ENCODE measurements around the gene SELENOP. TPM values are rescaled to one million over a fixed set of nuclear protein-coding genes. Genes with fewer than 3 reads are reported as not detected.

The SELENOP gene
- total and polyA plus RNA-seq, 2 experiments from 2014 or later: 3,137 to 5,946 TPM

- TF ChIP-seq CTCF (IDR thresholded peaks at IDR 0.05; ENCODE audit: poor library complexity): no peak
- no peak overlapping the region for H3K27ac ChIP-seq
- no peak overlapping the region for H3K4me2 ChIP-seq
- no peak overlapping the region for H3K4me3 ChIP-seq
- no peaks in the 10 kb centered on the region for H3K4me1 ChIP-seq (ENCODE audit: insufficient read depth)
- H2AFZ ChIP-seq: no peak overlapping the region
- H4K20me1 ChIP-seq (ENCODE audit: insufficient read depth, poor library complexity, severe bottlenecking): no peaks in the 10 kb centered on the region
- DNase-seq (ENCODE audit: low spot score): no peak
- no peaks in the 10 kb centered on the region for H3K79me2 ChIP-seq
- no peaks in the 10 kb centered on the region for H3K9me2 ChIP-seq (replicated peaks; ENCODE audit: insufficient read depth)
- H3K36me3 ChIP-seq (replicated peaks; ENCODE audit: insufficient read depth, low read depth): no peaks in the 10 kb centered on the region
- no peaks in the 10 kb centered on the region for H3K27me3 ChIP-seq
- no peaks in the 10 kb centered on the region for H3K9me3 ChIP-seq (ENCODE audit: low read depth)
These were observed 41.7 kb downstream of the SELENOP start for GRCh38 chr5:42770003-42770402.

- no peak overlapping the region for H3K4me2 ChIP-seq
- DNase-seq (ENCODE audit: low spot score): no peak
- H3K4me3 ChIP-seq: no peak overlapping the region
- WGBS (ENCODE audit: low lambda C conversion rate, missing lambda C conversion rate): 28% methylated on average over 1 of the region's 1 CpG
- no peaks in the 10 kb centered on the region for H4K20me1 ChIP-seq (ENCODE audit: insufficient read depth, poor library complexity, severe bottlenecking)
- no peaks in the 10 kb centered on the region for H3K9me3 ChIP-seq (ENCODE audit: low read depth)
- no peaks in the 10 kb centered on the region for H3K79me2 ChIP-seq
- H3K27me3 ChIP-seq: no peaks in the 10 kb centered on the region
- H2AFZ ChIP-seq: no peak overlapping the region
- no peaks in the 10 kb centered on the region for H3K36me3 ChIP-seq (replicated peaks; ENCODE audit: insufficient read depth, low read depth)
- no peak for TF ChIP-seq EZH2 (IDR thresholded peaks at IDR 0.05; ENCODE audit: borderline replicate concordance)
- TF ChIP-seq CTCF (IDR thresholded peaks at IDR 0.05; ENCODE audit: poor library complexity): no peak
- TF ChIP-seq EZH2phosphoT487 (IDR thresholded peaks at IDR 0.05; ENCODE audit: low read depth, severe bottlenecking, unreplicated experiment): no peak
- H3K27ac ChIP-seq: no peak overlapping the region
- no peaks in the 10 kb centered on the region for H3K4me1 ChIP-seq (ENCODE audit: insufficient read depth)
- no peaks in the 10 kb centered on the region for H3K9me2 ChIP-seq (replicated peaks; ENCODE audit: insufficient read depth)
These were observed 43.6 kb downstream of the SELENOP start for GRCh38 chr5:42768106-42768504.

GRCh38 chr5:42767491-42768105 lies 44.1 kb downstream of the SELENOP start:
- Histone ChIP-seq H3K9me2 (replicated peaks; ENCODE audit: insufficient read depth) (no peaks in the 10 kb centered on the region), H3K4me3 (no peak overlapping the region), H3K4me1 (ENCODE audit: insufficient read depth) (no peaks in the 10 kb centered on the region), H3K36me3 (replicated peaks; ENCODE audit: insufficient read depth, low read depth) (no peaks in the 10 kb centered on the region), H3K4me2 (no peak overlapping the region), H4K20me1 (ENCODE audit: insufficient read depth, poor library complexity, severe bottlenecking) (no peaks in the 10 kb centered on the region), H3K79me2 (no peaks in the 10 kb centered on the region), H3K9me3 (ENCODE audit: low read depth) (no peaks in the 10 kb centered on the region), H3K27me3 (no peaks in the 10 kb centered on the region), H2AFZ (no peak overlapping the region), H3K27ac (no peak overlapping the region)
- DNase-seq (ENCODE audit: low spot score): peak; percentile 49
- WGBS (ENCODE audit: low lambda C conversion rate, missing lambda C conversion rate): 36% methylated on average over 3 of the region's 3 CpGs
- TF ChIP-seq EZH2phosphoT487 (IDR thresholded peaks at IDR 0.05; ENCODE audit: low read depth, severe bottlenecking, unreplicated experiment) (no peak), EZH2 (IDR thresholded peaks at IDR 0.05; ENCODE audit: borderline replicate concordance) (no peak), CTCF (IDR thresholded peaks at IDR 0.05; ENCODE audit: poor library complexity) (peak; percentile 75)

- no peaks in the 10 kb centered on the region for H3K4me1 ChIP-seq (ENCODE audit: insufficient read depth)
- H2AFZ ChIP-seq: no peak overlapping the region
- H3K9me3 ChIP-seq (ENCODE audit: low read depth): no peaks in the 10 kb centered on the region
- no peaks in the 10 kb centered on the region for H4K20me1 ChIP-seq (ENCODE audit: insufficient read depth, poor library complexity, severe bottlenecking)
- H3K36me3 ChIP-seq (replicated peaks; ENCODE audit: insufficient read depth, low read depth): no peaks in the 10 kb centered on the region
- H3K4me3 ChIP-seq: no peak overlapping the region
- 93% methylated on average over 1 of the region's 1 CpG for WGBS (ENCODE audit: low lambda C conversion rate, missing lambda C conversion rate)
- H3K4me2 ChIP-seq: no peak overlapping the region
- DNase-seq (ENCODE audit: low spot score): no peak
- no peaks in the 10 kb centered on the region for H3K27me3 ChIP-seq
- no peaks in the 10 kb centered on the region for H3K79me2 ChIP-seq
- no peak overlapping the region for H3K27ac ChIP-seq
- TF ChIP-seq CTCF (IDR thresholded peaks at IDR 0.05; ENCODE audit: poor library complexity) (no peak), EZH2 (IDR thresholded peaks at IDR 0.05; ENCODE audit: borderline replicate concordance) (no peak), EZH2phosphoT487 (IDR thresholded peaks at IDR 0.05; ENCODE audit: low read depth, severe bottlenecking, unreplicated experiment) (no peak)
- no peaks in the 10 kb centered on the region for H3K9me2 ChIP-seq (replicated peaks; ENCODE audit: insufficient read depth)
These were observed 49.9 kb downstream of the SELENOP start for GRCh38 chr5:42761791-42762190.

Data from hepatocyte (in vitro differentiated cells).